Subcutaneous abdominal adipose tissue (tissue), 5 donors: ENCODE results near the gene CORO1A.
A peak's percentile ranks its signal among the peaks of the same experiment; 100 is the strongest.
"Not testable (repeated sequence)": the region's sequence is repeated elsewhere in the genome, so short reads cannot be mapped to it uniquely, and the experiment has no call there.

ENCODE experiments used
- H3K27ac ChIP-seq: one replicate; pipeline ENCODE4 v1.7.0; 2013; ENCODE audit warnings: low read depth, mild to moderate bottlenecking, inconsistent platforms, low read length, moderate library complexity
- H3K27me3 ChIP-seq, 5 donors: one replicate each; pipeline ENCODE4 v1.7.0; 2013; ENCODE audit warnings: low read length in 5 of 5, inconsistent platforms in 1 of 5; ENCODE audit not compliant: control insufficient read depth in 5 of 5, insufficient read depth in 4 of 5
- H3K36me3 ChIP-seq, 5 donors: one replicate each; pipeline ENCODE4 v1.7.0; 2013; ENCODE audit warnings: low read length in 5 of 5; ENCODE audit not compliant: control insufficient read depth in 5 of 5, insufficient read depth in 5 of 5
- H3K4me1 ChIP-seq, 5 donors: one replicate each; pipeline ENCODE4 v1.7.0; 2013; ENCODE audit warnings: low read length in 5 of 5, mild to moderate bottlenecking in 3 of 5, moderate library complexity in 1 of 5; ENCODE audit not compliant: control insufficient read depth in 5 of 5, insufficient read depth in 5 of 5
- H3K4me3 ChIP-seq, 5 donors: one replicate each; pipeline ENCODE4 v1.7.0; 2013; ENCODE audit warnings: low read length in 5 of 5, low read depth in 1 of 5
- H3K9ac ChIP-seq, 5 donors: one replicate each; pipeline ENCODE4 v1.7.0; 2013; ENCODE audit warnings: low read length in 5 of 5, mild to moderate bottlenecking in 4 of 5, moderate library complexity in 3 of 5
- H3K9me3 ChIP-seq, 5 donors: one replicate each; pipeline ENCODE4 v1.7.0; 2013; ENCODE audit warnings: low read length in 5 of 5; ENCODE audit not compliant: control insufficient read depth in 5 of 5
- donor health status: healthy.
- donor health status: healthy.
- donor health status: healthy.
- donor health status: healthy.
- donor health status: healthy.

The CORO1A gene

DNA sequence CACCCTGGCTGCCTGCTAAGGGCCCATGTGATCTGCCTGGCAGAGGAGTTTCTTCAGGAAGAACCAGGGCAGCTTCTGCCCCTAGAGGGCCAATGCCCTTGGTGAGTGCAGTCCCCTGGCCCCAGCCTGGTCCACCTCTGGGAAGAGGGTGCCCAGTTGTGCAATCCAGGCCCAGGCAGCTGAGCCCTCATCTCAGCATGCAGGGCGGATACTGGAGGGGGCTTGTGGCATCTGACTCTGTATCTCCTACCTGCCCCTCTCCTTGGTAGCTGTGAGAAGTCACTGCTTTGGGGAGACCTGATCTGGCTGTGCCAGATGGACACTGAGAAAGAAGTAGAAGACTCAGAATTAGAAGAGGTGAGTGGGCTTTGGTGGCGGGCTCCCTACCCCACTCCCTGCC is 13.6 kb downstream of the CORO1A start:
- H3K9ac ChIP-seq, H3K36me3 ChIP-seq, H3K27ac ChIP-seq, H3K27me3 ChIP-seq, H3K4me1 ChIP-seq, H3K4me3 ChIP-seq, H3K9me3 ChIP-seq: not testable (repeated sequence)

DNA sequence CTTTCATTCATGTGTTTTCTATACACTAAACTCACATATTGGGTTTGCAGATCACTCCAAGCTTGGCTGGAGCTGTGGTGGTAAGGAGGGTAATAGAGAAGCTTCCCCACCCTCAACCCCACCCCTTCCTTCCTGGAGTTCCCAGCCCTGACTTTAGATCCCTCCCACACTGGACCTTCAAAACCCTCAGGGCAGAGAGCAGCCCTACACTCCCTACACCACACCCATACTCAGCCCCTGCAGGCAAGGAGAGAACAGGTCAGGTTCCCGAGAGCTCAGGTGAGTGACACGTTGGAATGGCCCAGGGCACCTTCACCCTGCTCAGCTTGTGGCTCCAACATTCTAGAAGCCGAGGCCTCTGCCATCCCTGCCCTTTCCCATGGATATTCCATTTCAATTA is 15.6 kb downstream of the CORO1A start, which contains the start of gene SULT1A3:
Gene SULT1A3, plus strand, starts transcription at position 207 of the 400 bp plus-strand sequence. CDS start 1,474 bp downstream, outside the sequence.
- not testable (repeated sequence) for H3K9me3 ChIP-seq, H3K4me3 ChIP-seq, H3K27ac ChIP-seq, H3K36me3 ChIP-seq, H3K4me1 ChIP-seq, H3K9ac ChIP-seq, H3K27me3 ChIP-seq

DNA sequence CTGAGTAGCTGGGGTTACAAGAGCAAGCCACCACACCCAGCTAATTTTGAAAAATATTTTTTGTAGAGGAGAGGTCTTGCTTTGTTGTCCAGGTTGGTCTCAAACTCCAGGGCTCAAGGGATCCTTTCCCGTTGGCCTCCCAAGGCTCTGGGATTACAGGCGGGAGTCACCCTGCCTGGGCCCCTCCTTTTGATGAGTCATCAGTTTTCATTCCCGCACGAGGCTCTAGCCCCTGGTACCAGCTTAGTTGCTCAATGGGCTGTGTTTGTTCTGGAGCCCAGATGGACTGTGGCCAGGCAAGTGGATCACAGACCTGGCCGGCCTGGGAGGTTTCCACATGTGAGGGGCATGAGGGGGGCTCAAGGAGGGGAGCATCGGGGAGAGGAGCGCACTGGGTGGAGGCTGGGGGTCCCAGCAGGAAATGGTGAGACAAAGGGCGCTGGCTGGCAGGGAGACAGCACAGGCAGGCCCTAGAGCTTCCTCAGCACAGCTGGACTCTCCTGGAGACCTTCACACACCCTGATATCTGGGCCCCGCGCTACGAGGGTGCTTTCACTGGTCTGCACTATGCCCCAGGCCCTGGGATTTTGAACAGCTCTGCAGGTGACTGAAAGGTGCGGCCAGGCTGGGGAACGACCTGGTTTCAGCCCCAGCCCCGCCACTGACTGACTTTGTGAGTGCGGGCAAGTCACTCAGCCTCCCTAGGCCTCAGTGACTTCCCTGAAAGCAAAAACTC is 16.4 kb downstream of the CORO1A start:
- H3K4me3 ChIP-seq, H3K36me3 ChIP-seq, H3K4me1 ChIP-seq, H3K27me3 ChIP-seq, H3K27ac ChIP-seq, H3K9me3 ChIP-seq, H3K9ac ChIP-seq: not testable (repeated sequence)

DNA sequence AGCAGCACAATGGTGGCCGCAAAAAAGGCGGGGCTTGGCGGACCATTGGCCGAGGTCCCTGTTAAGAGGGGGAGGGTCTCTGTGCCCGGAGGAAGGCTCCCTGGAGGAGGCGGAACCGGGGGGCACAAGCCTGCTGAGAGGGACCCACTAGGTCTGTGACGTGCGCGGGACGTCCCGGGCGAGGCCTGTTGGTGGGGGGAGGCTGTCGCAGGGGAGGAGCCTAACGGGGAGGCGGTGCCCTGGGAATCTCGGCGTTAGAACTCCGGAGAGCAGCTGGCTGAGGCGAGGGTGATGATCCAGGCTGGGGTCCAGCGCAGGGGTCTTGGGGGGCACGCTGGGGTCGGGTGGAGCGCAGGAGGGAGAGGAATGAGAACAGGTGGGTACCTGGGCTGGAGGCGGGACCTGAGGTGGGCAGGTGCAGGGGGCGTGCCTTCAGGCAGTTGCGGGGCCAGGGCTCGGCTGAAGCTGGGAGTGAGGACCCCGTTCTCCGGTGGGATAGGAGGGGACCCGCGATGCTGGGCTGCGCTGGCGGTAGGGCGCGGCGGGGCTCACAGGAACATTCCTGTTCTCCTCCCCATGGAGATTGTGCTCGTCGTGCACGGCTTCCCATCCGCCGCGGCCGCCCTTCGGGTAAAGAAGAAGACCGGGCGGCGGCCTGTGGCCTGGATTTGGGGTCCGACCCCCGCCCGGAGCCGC is 22.3 kb downstream of the CORO1A start:
- not testable (repeated sequence) for H3K9me3 ChIP-seq, H3K4me1 ChIP-seq, H3K27ac ChIP-seq, H3K36me3 ChIP-seq, H3K27me3 ChIP-seq, H3K9ac ChIP-seq
- H3K4me3 ChIP-seq = peak overlapping the region in 4 of 5 donors; percentile 50 to 60 (median 51)

DNA sequence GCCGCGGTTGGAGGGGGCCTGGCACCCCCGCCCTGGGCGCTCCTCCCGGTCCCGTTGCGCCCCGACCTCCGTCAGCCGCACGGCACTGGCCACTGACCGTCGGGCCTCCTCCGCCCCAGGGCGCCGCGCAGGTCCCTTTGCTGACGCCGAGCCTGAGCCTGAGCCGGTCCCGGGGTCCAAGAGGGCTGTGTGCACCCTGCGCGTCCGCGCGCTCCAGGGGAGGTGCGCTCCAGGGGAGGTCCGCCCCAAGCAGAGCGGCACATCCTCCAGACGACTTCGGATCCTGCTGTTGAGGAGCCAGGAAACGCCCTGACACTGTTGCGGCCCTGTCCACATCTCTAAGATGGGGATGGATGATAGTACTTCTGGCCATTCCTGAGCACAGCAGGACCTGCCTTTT is 22.9 kb downstream of the CORO1A start:
- H3K4me3 ChIP-seq = peak overlapping the region in 3 of 5 donors; percentile 51 to 60 (median 51)
- H3K4me1 ChIP-seq, H3K27ac ChIP-seq, H3K9me3 ChIP-seq, H3K27me3 ChIP-seq, H3K36me3 ChIP-seq, H3K9ac ChIP-seq: not testable (repeated sequence)

DNA sequence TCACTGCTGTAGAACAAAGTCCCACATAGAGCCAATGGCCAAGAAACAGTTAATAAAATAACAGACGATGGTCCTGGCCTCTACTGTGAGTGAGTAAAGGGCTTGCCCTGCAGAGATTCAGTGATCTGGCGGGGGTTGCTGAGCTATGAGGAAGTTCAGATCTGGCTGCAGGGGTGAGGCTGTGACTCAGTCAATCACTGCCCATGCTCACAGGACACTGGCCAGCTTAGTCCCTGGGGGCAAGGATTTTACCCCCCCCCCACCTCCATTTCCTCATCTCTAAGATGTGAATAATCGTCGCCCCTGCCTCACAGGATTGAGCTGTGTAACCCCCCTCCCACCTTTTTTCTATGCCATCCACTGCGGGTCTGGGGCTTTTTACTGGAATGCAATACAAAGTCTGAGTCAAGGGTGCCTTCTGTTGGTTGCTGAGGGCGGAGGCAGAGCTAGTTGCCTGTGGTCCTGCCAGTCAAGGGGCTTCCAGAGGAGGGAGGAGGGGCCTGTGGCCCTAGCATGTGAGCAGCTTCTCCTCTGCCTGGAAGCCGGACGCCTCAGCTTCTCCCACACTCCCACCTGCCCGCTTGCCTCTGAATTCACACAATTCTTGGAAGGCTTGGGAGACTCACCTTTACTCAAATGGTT is 23.8 kb downstream of the CORO1A start:
- H3K36me3 ChIP-seq, H3K27me3 ChIP-seq, H3K4me1 ChIP-seq, H3K4me3 ChIP-seq, H3K9ac ChIP-seq, H3K27ac ChIP-seq, H3K9me3 ChIP-seq: not testable (repeated sequence)

DNA sequence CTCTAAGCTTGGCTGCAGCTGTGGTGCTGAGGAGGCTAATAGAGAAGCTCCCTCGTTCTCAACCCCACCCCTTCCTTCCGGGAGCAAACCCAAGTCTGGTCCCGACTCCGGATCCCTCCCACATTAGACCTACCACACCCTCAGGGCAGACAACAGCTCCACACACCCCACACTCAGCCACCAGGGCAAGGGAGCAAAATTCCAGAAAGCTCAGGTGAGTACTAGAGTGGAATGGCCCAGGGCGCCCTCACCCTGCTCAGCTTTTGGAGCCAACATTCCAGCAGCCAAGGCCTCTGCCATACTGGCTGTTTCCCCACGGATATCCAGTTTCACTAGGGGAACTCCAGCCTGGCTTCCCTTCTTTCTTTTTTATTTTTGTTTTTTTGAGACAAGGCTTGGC is 25.6 kb downstream of the CORO1A start:
- not testable (repeated sequence) for H3K4me1 ChIP-seq, H3K4me3 ChIP-seq, H3K36me3 ChIP-seq, H3K9me3 ChIP-seq, H3K27me3 ChIP-seq, H3K9ac ChIP-seq, H3K27ac ChIP-seq

DNA sequence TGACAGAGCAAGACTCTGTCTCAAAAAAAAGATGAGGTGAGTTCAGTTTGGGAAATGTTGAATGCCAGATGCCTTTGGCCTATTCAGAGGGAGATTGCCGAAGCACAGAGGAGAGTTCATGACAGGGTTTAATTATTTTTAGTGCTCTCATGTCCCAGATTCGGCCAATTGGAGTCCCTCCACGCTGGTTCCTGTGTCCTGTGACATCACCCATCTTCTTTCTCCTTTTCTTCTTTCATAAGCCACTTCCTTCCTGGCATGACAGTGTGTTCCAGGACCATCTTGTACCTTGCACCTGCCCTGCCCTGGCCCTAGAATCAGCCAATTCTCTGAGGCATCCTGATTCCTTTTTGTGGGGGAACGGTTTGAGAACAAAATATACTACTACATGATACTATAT is 28.0 kb downstream of the CORO1A start:
- H3K36me3 ChIP-seq, H3K27me3 ChIP-seq, H3K9ac ChIP-seq, H3K27ac ChIP-seq, H3K4me1 ChIP-seq, H3K9me3 ChIP-seq, H3K4me3 ChIP-seq: not testable (repeated sequence)

DNA sequence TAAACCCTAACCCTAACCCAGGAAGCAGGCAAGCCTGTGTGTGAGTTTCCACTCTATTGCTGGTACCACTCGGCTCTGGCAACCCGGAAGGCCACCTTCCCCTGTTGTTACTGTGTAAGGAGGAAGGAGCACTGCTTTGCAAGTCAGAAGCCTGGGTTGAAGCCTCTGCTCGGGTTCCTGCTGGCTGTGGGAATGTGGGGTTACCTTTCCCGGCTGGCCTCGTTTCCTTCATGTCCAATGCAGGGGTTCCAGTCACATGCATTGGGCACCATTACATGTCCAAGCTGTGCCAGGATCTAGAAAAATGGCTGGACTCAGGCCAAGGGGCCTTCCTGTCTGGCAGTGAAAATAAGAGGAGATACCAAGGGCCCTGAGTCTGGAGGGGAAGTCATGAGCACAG is 33.7 kb downstream of the CORO1A start:
- not testable (repeated sequence) for H3K9me3 ChIP-seq, H3K27ac ChIP-seq, H3K4me1 ChIP-seq, H3K9ac ChIP-seq, H3K27me3 ChIP-seq, H3K4me3 ChIP-seq, H3K36me3 ChIP-seq
